Right lobe of liver (tissue), 6 donors: ENCODE data around the gene SLC10A3. TPM values are rescaled to one million over a fixed set of nuclear protein-coding genes. Genes with fewer than 3 reads are reported as not detected.
A peak's percentile ranks its signal among the peaks of the same experiment; 100 is the strongest.

Source experiments
- ATAC-seq, 4 donors: fragments of 200-7000 bp; cut with Tn5 transposase; one replicate each; pipeline ENCODE4 v1.9.1; 2020; ENCODE audit warnings: mild to moderate bottlenecking in 4 of 4, moderate library complexity in 4 of 4
- DNase-seq, 3 donors: peaks; one replicate each; pipeline ENCODE4 v3.0.0-alpha.2; 2020
- H3K27ac ChIP-seq, 3 donors: fragments of 200-600 bp; one replicate each; pipeline ENCODE4 v1.8.0; 2022
- H3K27me3 ChIP-seq, 2 donors: fragments of 200-600 bp; one replicate each; pipeline ENCODE4 v1.8.0; 2022
- H3K36me3 ChIP-seq, 4 donors: fragments of 200-600 bp; sonication (generic) in 1 of 4; one replicate each; pipeline versions ENCODE4 v1.5.1 to v1.8.0; 2017 to 2022; ENCODE audit warnings: control low read depth in 1 of 4
- H3K4me1 ChIP-seq, 4 donors: fragments of 200-600 bp; sonication (generic) in 1 of 4; one replicate each; pipeline versions ENCODE4 v1.5.1 to v1.8.0; 2017 to 2022; ENCODE audit warnings: control low read depth in 1 of 4
- H3K4me3 ChIP-seq, 3 donors: fragments of 200-600 bp; one replicate each; pipeline ENCODE4 v1.8.0; 2022
- H3K9me3 ChIP-seq, 4 donors: fragments of 200-600 bp; sonication (generic) in 1 of 4; one replicate each; pipeline versions ENCODE4 v1.5.1 to v1.8.0; 2017 to 2022; ENCODE audit warnings: control low read depth in 1 of 4
- POLR2A ChIP-seq: fragments of 450-650 bp; IDR thresholded peaks from one replicate; pipeline ENCODE4 v1.6.1; 2017; ENCODE audit warnings: antibody characterized with exemption, mild to moderate bottlenecking
- WGBS: methylation state at CpG from one replicate; pipeline ENCODE4 v1.1.6; 2018; ENCODE audit warnings: low coverage, low lambda C conversion rate; ENCODE audit not compliant: insufficient coverage; ENCODE audit errors: missing lambda C conversion rate; 5-methylcytosine and 5-hydroxymethylcytosine counted together
- intact Hi-C, 2 donors: fragments of 100-400 bp; cut with DNase I; formaldehyde crosslinking; loops; one replicate each; pipeline versions ENCODE4 v1.11.2 to v1.14.1; 2022
- total RNA-seq, 6 experiments: library from RNA; depleted of rRNA in 2 of 6; stranded (reverse); fragments of >200 nt in 2 of 6; fragmentation: NEBNext Ultra II Directional in 3 of 6; extraction: Animal tissue kit (Norgen Biotek cat#: 25700) in 3 of 6; gene quantifications; one replicate each; pipeline versions ENCODE4 v1.1.0 to v1.2.4, GENCODE V29; 2016 to 2023
- TF ChIP-seq, protein P1 (sequence below), 4 donors: fragments of 200-600 bp in 3 of 4; fragments of 450-650 bp in 1 of 4; IDR thresholded peaks; one replicate each; pipeline versions ENCODE4 v1.5.1 to v1.8.0; 2016 to 2022; ENCODE audit warnings: antibody characterized with exemption in 4 of 4, mild to moderate bottlenecking in 2 of 4
- donor health status: DM: no; HTN: yes; CAD: no.
- donor health status: DM: no; HTN: no; CAD: no.
- donor health status: DM: no; HTN: no; CAD: no.
- donor health status: DM: no; HTN: yes; CAD: no.
- donor health status: DM: no; HTN: yes; CAD: no.

The SLC10A3 gene
- total RNA-seq, 6 experiments from 2014 or later, result 3.0 to 15.2 (median 5.1) TPM

DNA sequence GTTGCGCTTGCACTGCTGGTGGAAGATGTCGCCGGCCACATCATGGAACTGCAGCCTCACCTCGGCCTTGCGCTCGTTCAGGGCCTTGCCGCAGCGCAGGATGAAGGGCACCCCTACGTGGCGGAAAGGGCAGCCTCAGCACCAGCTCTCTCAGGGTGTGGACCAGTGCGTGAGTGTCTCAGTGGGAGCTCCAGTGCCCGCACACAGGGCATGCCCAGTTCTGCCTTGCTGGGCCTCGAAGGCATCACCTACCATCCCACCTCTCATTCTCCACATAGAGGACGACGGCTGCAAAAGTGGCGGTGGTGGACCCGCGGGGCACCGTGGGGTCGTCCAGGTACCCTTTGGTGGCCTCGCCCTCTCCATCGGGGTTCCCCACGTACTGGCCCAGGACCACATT, 42.3 kb upstream of the SLC10A3 start:
- H3K4me3 ChIP-seq, result no peak overlapping the region
- DNase-seq (no peak), ATAC-seq (no peak)
- TF ChIP-seq POLR2A, result no peak
- TF ChIP-seq, protein P1, sequence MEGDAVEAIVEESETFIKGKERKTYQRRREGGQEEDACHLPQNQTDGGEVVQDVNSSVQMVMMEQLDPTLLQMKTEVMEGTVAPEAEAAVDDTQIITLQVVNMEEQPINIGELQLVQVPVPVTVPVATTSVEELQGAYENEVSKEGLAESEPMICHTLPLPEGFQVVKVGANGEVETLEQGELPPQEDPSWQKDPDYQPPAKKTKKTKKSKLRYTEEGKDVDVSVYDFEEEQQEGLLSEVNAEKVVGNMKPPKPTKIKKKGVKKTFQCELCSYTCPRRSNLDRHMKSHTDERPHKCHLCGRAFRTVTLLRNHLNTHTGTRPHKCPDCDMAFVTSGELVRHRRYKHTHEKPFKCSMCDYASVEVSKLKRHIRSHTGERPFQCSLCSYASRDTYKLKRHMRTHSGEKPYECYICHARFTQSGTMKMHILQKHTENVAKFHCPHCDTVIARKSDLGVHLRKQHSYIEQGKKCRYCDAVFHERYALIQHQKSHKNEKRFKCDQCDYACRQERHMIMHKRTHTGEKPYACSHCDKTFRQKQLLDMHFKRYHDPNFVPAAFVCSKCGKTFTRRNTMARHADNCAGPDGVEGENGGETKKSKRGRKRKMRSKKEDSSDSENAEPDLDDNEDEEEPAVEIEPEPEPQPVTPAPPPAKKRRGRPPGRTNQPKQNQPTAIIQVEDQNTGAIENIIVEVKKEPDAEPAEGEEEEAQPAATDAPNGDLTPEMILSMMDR (IDR thresholded peaks at IDR 0.05), result no peak
- WGBS, result no CpG with 5 or more reads among the region's 23 CpGs
- H3K27ac ChIP-seq, result no peak overlapping the region
- no peaks in the 10 kb centered on the region for H3K9me3 ChIP-seq
- intact Hi-C loops, result loop anchor here in 1 of 2 donors (5.0 kb wide), 1 partner anchor 130 kb away; no protein-coding TSS in a partner anchor
- H3K27me3 ChIP-seq, result no peaks in the 10 kb centered on the region
- no peaks in the 10 kb centered on the region for H3K36me3 ChIP-seq
- H3K4me1 ChIP-seq, result peaks cover 0 to 5% (median 0%) of the 10 kb centered on the region in 4 donors

DNA sequence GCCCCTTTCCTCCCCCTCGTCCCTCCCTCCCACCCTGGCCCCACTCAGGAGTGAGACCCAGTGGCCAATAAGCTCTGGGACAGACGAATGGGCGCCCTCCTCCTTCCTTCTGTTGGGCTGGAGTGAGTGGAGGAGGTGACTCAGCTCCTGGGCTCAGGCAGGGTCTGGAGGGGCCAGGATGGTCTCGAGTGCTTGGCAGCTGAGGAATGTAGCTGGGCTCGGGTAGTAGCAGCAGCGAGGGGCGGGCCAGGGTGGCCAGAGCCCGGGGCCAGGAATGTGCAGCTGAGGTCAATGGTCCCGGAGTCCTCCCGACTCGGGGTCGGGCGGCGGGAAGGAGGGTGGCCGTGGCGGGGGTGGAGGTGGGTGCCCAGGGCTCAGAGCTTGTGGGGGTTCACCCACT, 41.2 kb upstream of the SLC10A3 start:
- Histone ChIP-seq H3K9me3 (no peaks in the 10 kb centered on the region), H3K27ac (no peak overlapping the region), H3K36me3 (no peaks in the 10 kb centered on the region), H3K27me3 (no peaks in the 10 kb centered on the region), H3K4me1 (peaks cover 0 to 8% (median 0%) of the 10 kb centered on the region in 4 donors), H3K4me3 (no peak overlapping the region)
- ATAC-seq (no peak), DNase-seq (no peak)
- intact Hi-C loops, result loop anchor here in 1 of 2 donors (5.0 kb wide), 1 partner anchor 129 kb away; no protein-coding TSS in a partner anchor
- whole genome bisulfite sequencing, result 85% methylated on average over 4 of the region's 16 CpGs
- TF ChIP-seq, protein P1 (IDR thresholded peaks at IDR 0.05), result no peak
- TF ChIP-seq POLR2A, result no peak

DNA sequence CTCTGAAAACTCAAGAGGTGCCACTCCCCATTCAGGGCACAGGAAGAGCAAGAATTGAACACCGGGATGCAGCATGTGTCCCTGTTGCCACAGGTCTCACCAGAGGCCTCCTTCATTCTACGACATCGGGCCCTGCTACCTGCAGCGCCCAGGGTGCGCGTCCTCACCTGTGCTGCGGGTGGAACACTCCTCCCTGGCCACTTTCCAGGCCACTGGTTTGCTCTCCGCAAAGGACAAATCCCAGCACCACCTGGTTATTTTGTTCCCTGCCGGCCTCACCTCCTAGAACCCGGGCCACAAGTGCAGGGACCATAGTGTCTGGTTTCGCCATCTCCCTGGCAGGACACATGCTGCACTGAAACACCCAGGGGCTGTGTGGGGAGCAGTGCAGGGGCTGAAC, 39.9 kb upstream of the SLC10A3 start:
- intact Hi-C loops, result loop anchor here in 1 of 2 donors (5.0 kb wide), 1 partner anchor 128 kb away; no protein-coding TSS in a partner anchor
- Histone ChIP-seq H3K9me3 (no peaks in the 10 kb centered on the region), H3K4me3 (no peak overlapping the region), H3K27me3 (no peaks in the 10 kb centered on the region), H3K27ac (no peak overlapping the region), H3K4me1 (peaks cover 0 to 8% (median 0%) of the 10 kb centered on the region in 4 donors), H3K36me3 (no peaks in the 10 kb centered on the region)
- ATAC-seq (no peak), DNase-seq (no peak)
- 79% methylated on average over 6 of the region's 11 CpGs for WGBS
- TF ChIP-seq, protein P1 (IDR thresholded peaks at IDR 0.05), result no peak
- TF ChIP-seq POLR2A, result no peak

DNA sequence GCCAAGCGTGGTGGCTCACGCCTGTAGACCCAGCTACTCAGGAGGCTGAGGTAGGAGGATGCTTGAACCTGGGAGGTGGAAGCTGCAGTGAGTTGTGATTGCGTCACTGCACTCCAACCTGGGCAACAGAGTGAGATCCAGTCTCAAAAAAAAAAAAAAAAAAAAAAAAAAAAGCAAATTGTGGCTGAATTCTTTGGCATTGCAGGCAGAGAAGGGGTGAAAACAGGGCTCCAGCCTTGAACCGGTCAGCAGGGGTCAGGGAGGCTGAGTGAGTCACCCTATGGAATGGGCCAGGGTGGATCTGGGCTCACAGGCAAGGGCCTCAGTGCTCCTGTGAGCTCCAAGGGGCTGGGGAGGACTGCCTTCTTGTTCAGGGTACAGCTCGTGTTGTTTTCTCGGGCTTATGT, 38.8 kb upstream of the SLC10A3 start:
- no peaks in the 10 kb centered on the region for H3K27me3 ChIP-seq
- H3K27ac ChIP-seq, result no peak overlapping the region
- 65% methylated on average over 4 of the region's 6 CpGs for WGBS
- no peaks in the 10 kb centered on the region for H3K36me3 ChIP-seq
- DNase-seq (no peak), ATAC-seq (peak in 1 of 4 donors; percentile 28)
- H3K4me3 ChIP-seq, result no peak overlapping the region
- TF ChIP-seq, protein P1 (IDR thresholded peaks at IDR 0.05), result no peak
- TF ChIP-seq POLR2A, result no peak
- H3K9me3 ChIP-seq, result no peaks in the 10 kb centered on the region
- peaks cover 0 to 3% (median 0%) of the 10 kb centered on the region in 4 donors for H3K4me1 ChIP-seq
- intact Hi-C loops, result no loop called here
